Measurements from ENCODE around the gene ADH4. TPM values are rescaled to one million over a fixed set of nuclear protein-coding genes. Genes with fewer than 3 reads are reported as not detected.

The ADH4 gene
- total and polyA plus RNA-seq, 4 donors: 1.1 to 15.2 (median 3.3) TPM; not detected in 1

GRCh38 chr4:99148550-99148949, 4.5 kb upstream of the ADH4 start:
- no peak for ATAC-seq (ENCODE audit: low FRiP score)
- DNase-seq: no peak
- Histone ChIP-seq H3K27me3 (ENCODE audit: control insufficient read depth in 1 of 2, insufficient read depth in 2 of 2, low read length in 1 of 2) (no peaks in the 10 kb centered on the region), H3K27ac (ENCODE audit: low read depth in 1 of 2, low read length in 2 of 2) (no peak overlapping the region), H3K9me3 (ENCODE audit: control insufficient read depth, low read length) (no peaks in the 10 kb centered on the region), H3K4me3 (ENCODE audit: low read length in 2 of 2) (no peak overlapping the region), H3K36me3 (ENCODE audit: control insufficient read depth in 1 of 2, insufficient read depth in 2 of 2, low read length in 1 of 2) (no peaks in the 10 kb centered on the region), H3K4me1 (ENCODE audit: control insufficient read depth in 1 of 2, insufficient read depth in 2 of 2, low read length in 2 of 2) (no peaks in the 10 kb centered on the region)
- 98% methylated on average over 1 of the region's 1 CpG for WGBS, 2 donors
- intact Hi-C loops (cut with DNase I): no loop called here

GRCh38 chr4:99144587-99144986, 490 bp upstream of the ADH4 start:
- Histone ChIP-seq H3K9me3 (ENCODE audit: control insufficient read depth, low read length) (no peaks in the 10 kb centered on the region), H3K4me3 (ENCODE audit: low read length in 2 of 2) (no peak overlapping the region), H3K27me3 (ENCODE audit: control insufficient read depth in 1 of 2, insufficient read depth in 2 of 2, low read length in 1 of 2) (no peaks in the 10 kb centered on the region), H3K27ac (ENCODE audit: low read depth in 1 of 2, low read length in 2 of 2) (no peak overlapping the region), H3K36me3 (ENCODE audit: control insufficient read depth in 1 of 2, insufficient read depth in 2 of 2, low read length in 1 of 2) (no peaks in the 10 kb centered on the region), H3K4me1 (ENCODE audit: control insufficient read depth in 1 of 2, insufficient read depth in 2 of 2, low read length in 2 of 2) (no peaks in the 10 kb centered on the region)
- ATAC-seq (ENCODE audit: low FRiP score) (no peak), DNase-seq (no peak)
- 95 to 96% methylated on average over 1 of the region's 1 CpG for WGBS, 2 donors
- intact Hi-C loops (cut with DNase I): no loop called here

GRCh38 chr4:99136329-99136728, 7.8 kb downstream of the ADH4 start:
- H3K4me1 ChIP-seq (ENCODE audit: control insufficient read depth in 1 of 2, insufficient read depth in 2 of 2, low read length in 2 of 2): no peaks in the 10 kb centered on the region
- ATAC-seq (ENCODE audit: low FRiP score) (no peak), DNase-seq (no peak)
- H3K36me3 ChIP-seq (ENCODE audit: control insufficient read depth in 1 of 2, insufficient read depth in 2 of 2, low read length in 1 of 2): no peaks in the 10 kb centered on the region
- intact Hi-C loops (cut with DNase I): loop anchor here in 1 of 2 donors (10.0 kb wide), 1 partner anchor 68 kb away; no protein-coding TSS in a partner anchor
- no peaks in the 10 kb centered on the region for H3K9me3 ChIP-seq (ENCODE audit: control insufficient read depth, low read length)
- no peak overlapping the region for H3K4me3 ChIP-seq (ENCODE audit: low read length in 2 of 2)
- H3K27me3 ChIP-seq (ENCODE audit: control insufficient read depth in 1 of 2, insufficient read depth in 2 of 2, low read length in 1 of 2): no peaks in the 10 kb centered on the region
- H3K27ac ChIP-seq (ENCODE audit: low read depth in 1 of 2, low read length in 2 of 2): no peak overlapping the region

- intact Hi-C loops (cut with DNase I): loop anchor here in 1 of 2 donors (10.0 kb wide), 1 partner anchor 69 kb away; no protein-coding TSS in a partner anchor
- Histone ChIP-seq H3K9me3 (ENCODE audit: control insufficient read depth, low read length) (no peaks in the 10 kb centered on the region), H3K4me3 (ENCODE audit: low read length in 2 of 2) (no peak overlapping the region), H3K4me1 (ENCODE audit: control insufficient read depth in 1 of 2, insufficient read depth in 2 of 2, low read length in 2 of 2) (no peaks in the 10 kb centered on the region), H3K36me3 (ENCODE audit: control insufficient read depth in 1 of 2, insufficient read depth in 2 of 2, low read length in 1 of 2) (no peaks in the 10 kb centered on the region), H3K27ac (ENCODE audit: low read depth in 1 of 2, low read length in 2 of 2) (no peak overlapping the region), H3K27me3 (ENCODE audit: control insufficient read depth in 1 of 2, insufficient read depth in 2 of 2, low read length in 1 of 2) (no peaks in the 10 kb centered on the region)
- no peak for ATAC-seq (ENCODE audit: low FRiP score)
- 62 to 63% methylated on average over 3 of the region's 3 CpGs for WGBS, 2 donors
- no peak for DNase-seq
These were observed 8.4 kb downstream of the ADH4 start for GRCh38 chr4:99135541-99136162.

GRCh38 chr4:99134586-99134985, 9.5 kb downstream of the ADH4 start:
- no peaks in the 10 kb centered on the region for H3K4me1 ChIP-seq (ENCODE audit: control insufficient read depth in 1 of 2, insufficient read depth in 2 of 2, low read length in 2 of 2)
- intact Hi-C loops (cut with DNase I): loop anchor here in 1 of 2 donors (10.0 kb wide), 1 partner anchor 70 kb away; no protein-coding TSS in a partner anchor
- ATAC-seq (ENCODE audit: low FRiP score): no peak
- DNase-seq: no peak
- H3K9me3 ChIP-seq (ENCODE audit: control insufficient read depth, low read length): no peaks in the 10 kb centered on the region
- no peaks in the 10 kb centered on the region for H3K36me3 ChIP-seq (ENCODE audit: control insufficient read depth in 1 of 2, insufficient read depth in 2 of 2, low read length in 1 of 2)
- H3K27me3 ChIP-seq (ENCODE audit: control insufficient read depth in 1 of 2, insufficient read depth in 2 of 2, low read length in 1 of 2): no peaks in the 10 kb centered on the region
- no peak overlapping the region for H3K27ac ChIP-seq (ENCODE audit: low read depth in 1 of 2, low read length in 2 of 2)
- no peak overlapping the region for H3K4me3 ChIP-seq (ENCODE audit: low read length in 2 of 2)
- 62 to 99% methylated on average over 3 of the region's 3 CpGs for WGBS, 2 donors

GRCh38 chr4:99131378-99131777, 12.7 kb downstream of the ADH4 start:
- Histone ChIP-seq H3K9me3 (ENCODE audit: control insufficient read depth, low read length) (no peaks in the 10 kb centered on the region), H3K4me3 (ENCODE audit: low read length in 2 of 2) (no peak overlapping the region), H3K27me3 (ENCODE audit: control insufficient read depth in 1 of 2, insufficient read depth in 2 of 2, low read length in 1 of 2) (no peaks in the 10 kb centered on the region), H3K36me3 (ENCODE audit: control insufficient read depth in 1 of 2, insufficient read depth in 2 of 2, low read length in 1 of 2) (no peaks in the 10 kb centered on the region), H3K27ac (ENCODE audit: low read depth in 1 of 2, low read length in 2 of 2) (no peak overlapping the region), H3K4me1 (ENCODE audit: control insufficient read depth in 1 of 2, insufficient read depth in 2 of 2, low read length in 2 of 2) (no peaks in the 10 kb centered on the region)
- DNase-seq (no peak), ATAC-seq (ENCODE audit: low FRiP score) (no peak)
- intact Hi-C loops (cut with DNase I): loop anchor here in 1 of 2 donors (10.0 kb wide), 1 partner anchor 73 kb away; no protein-coding TSS in a partner anchor
- 35 to 91% methylated on average over 2 of the region's 2 CpGs for WGBS, 2 donors

- Histone ChIP-seq H3K27me3 (ENCODE audit: control insufficient read depth in 1 of 2, insufficient read depth in 2 of 2, low read length in 1 of 2) (no peaks in the 10 kb centered on the region), H3K27ac (ENCODE audit: low read depth in 1 of 2, low read length in 2 of 2) (no peak overlapping the region), H3K9me3 (ENCODE audit: control insufficient read depth, low read length) (no peaks in the 10 kb centered on the region), H3K4me1 (ENCODE audit: control insufficient read depth in 1 of 2, insufficient read depth in 2 of 2, low read length in 2 of 2) (no peaks in the 10 kb centered on the region), H3K4me3 (ENCODE audit: low read length in 2 of 2) (no peak overlapping the region), H3K36me3 (ENCODE audit: control insufficient read depth in 1 of 2, insufficient read depth in 2 of 2, low read length in 1 of 2) (no peaks in the 10 kb centered on the region)
- WGBS, 2 donors: 74 to 83% methylated on average over 1 of the region's 1 CpG
- ATAC-seq (ENCODE audit: low FRiP score): no peak
- DNase-seq: no peak
- intact Hi-C loops (cut with DNase I): no loop called here
These were observed 17.7 kb downstream of the ADH4 start for GRCh38 chr4:99126376-99126775.

- DNase-seq (no peak), ATAC-seq (ENCODE audit: low FRiP score) (no peak)
- Histone ChIP-seq H3K9me3 (ENCODE audit: control insufficient read depth, low read length) (no peaks in the 10 kb centered on the region), H3K4me1 (ENCODE audit: control insufficient read depth in 1 of 2, insufficient read depth in 2 of 2, low read length in 2 of 2) (no peaks in the 10 kb centered on the region), H3K27me3 (ENCODE audit: control insufficient read depth in 1 of 2, insufficient read depth in 2 of 2, low read length in 1 of 2) (no peaks in the 10 kb centered on the region), H3K36me3 (ENCODE audit: control insufficient read depth in 1 of 2, insufficient read depth in 2 of 2, low read length in 1 of 2) (no peaks in the 10 kb centered on the region), H3K27ac (ENCODE audit: low read depth in 1 of 2, low read length in 2 of 2) (no peak overlapping the region), H3K4me3 (ENCODE audit: low read length in 2 of 2) (no peak overlapping the region)
- WGBS, 2 donors: 82 to 90% methylated on average over 4 of the region's 4 CpGs
- intact Hi-C loops (cut with DNase I): no loop called here
These were observed 23.1 kb downstream of the ADH4 start for GRCh38 chr4:99121008-99121407.

GRCh38 chr4:99120501-99120900, 23.6 kb downstream of the ADH4 start:
- Histone ChIP-seq H3K4me1 (ENCODE audit: control insufficient read depth in 1 of 2, insufficient read depth in 2 of 2, low read length in 2 of 2) (no peaks in the 10 kb centered on the region), H3K27ac (ENCODE audit: low read depth in 1 of 2, low read length in 2 of 2) (no peak overlapping the region), H3K9me3 (ENCODE audit: control insufficient read depth, low read length) (no peaks in the 10 kb centered on the region), H3K4me3 (ENCODE audit: low read length in 2 of 2) (no peak overlapping the region), H3K36me3 (ENCODE audit: control insufficient read depth in 1 of 2, insufficient read depth in 2 of 2, low read length in 1 of 2) (no peaks in the 10 kb centered on the region), H3K27me3 (ENCODE audit: control insufficient read depth in 1 of 2, insufficient read depth in 2 of 2, low read length in 1 of 2) (no peaks in the 10 kb centered on the region)
- no peak for ATAC-seq (ENCODE audit: low FRiP score)
- WGBS, 2 donors: 97% methylated on average over 5 of the region's 5 CpGs
- DNase-seq: no peak
- intact Hi-C loops (cut with DNase I): no loop called here
